NCI-H82 treated with DMSO at 0.1 percent for 48 hours (cell line): ENCODE measurements around the gene PLEKHH1.

Source experiments
- DNase-seq: peaks from one replicate; lab custom pipeline; 2025; ENCODE audit not compliant: unreplicated experiment; lab: John Stamatoyannopoulos, UW

The PLEKHH1 gene

GRCh38 chr14:67532998-67533753 lies at the start of gene PLEKHH1:
PLEKHH1 (plus strand) TSS chr14:67533290; CDS start chr14:67541868, 8,578 bp downstream.
- no peak for DNase-seq

GRCh38 chr14:67483579-67484285 lies 49.4 kb upstream of the PLEKHH1 start:
- DNase-seq = no peak

- DNase-seq = no peak
Measured at GRCh38 chr14:67485501-67486095, 47.5 kb upstream of the PLEKHH1 start.

GRCh38 chr14:67486890-67487289 lies 46.2 kb upstream of the PLEKHH1 start:
- no peak for DNase-seq

- no peak for DNase-seq
Measured at GRCh38 chr14:67487332-67487731, 45.8 kb upstream of the PLEKHH1 start.

- DNase-seq = no peak
Measured at GRCh38 chr14:67487937-67488893, 44.9 kb upstream of the PLEKHH1 start, which contains the start of gene TMEM229B. TMEM229B (minus strand) TSS chr14:67488721; CDS start chr14:67473923, 14,798 bp downstream.

- no peak for DNase-seq
Measured at GRCh38 chr14:67490196-67490595, 42.9 kb upstream of the PLEKHH1 start.

GRCh38 chr14:67491285-67491684 lies 41.8 kb upstream of the PLEKHH1 start:
- DNase-seq = no peak

GRCh38 chr14:67491741-67492507 lies 41.2 kb upstream of the PLEKHH1 start:
- DNase-seq = peak; percentile 64

- DNase-seq = no peak
Measured at GRCh38 chr14:67492538-67492937, 40.6 kb upstream of the PLEKHH1 start.

- DNase-seq = no peak
Measured at GRCh38 chr14:67493092-67493717, 39.9 kb upstream of the PLEKHH1 start.

- DNase-seq = no peak
Measured at GRCh38 chr14:67495827-67496226, 37.3 kb upstream of the PLEKHH1 start.

- DNase-seq = no peak
Measured at GRCh38 chr14:67497216-67497615, 35.9 kb upstream of the PLEKHH1 start.

- no peak for DNase-seq
Measured at GRCh38 chr14:67497716-67498115, 35.4 kb upstream of the PLEKHH1 start.

GRCh38 chr14:67500981-67501380 lies 32.1 kb upstream of the PLEKHH1 start:
- no peak for DNase-seq

GRCh38 chr14:67501670-67502069 lies 31.4 kb upstream of the PLEKHH1 start:
- DNase-seq = no peak

GRCh38 chr14:67502867-67503266 lies 30.2 kb upstream of the PLEKHH1 start:
- no peak for DNase-seq

- peak; percentile 63 for DNase-seq
Measured at GRCh38 chr14:67503331-67503730, 29.8 kb upstream of the PLEKHH1 start.

- DNase-seq = no peak
Measured at GRCh38 chr14:67505254-67505653, 27.8 kb upstream of the PLEKHH1 start.

- no peak for DNase-seq
Measured at GRCh38 chr14:67508956-67509355, 24.1 kb upstream of the PLEKHH1 start.
